ENCODE data around the gene PPP1CB. TPM values are rescaled to one million over a fixed set of nuclear protein-coding genes. Genes with fewer than 3 reads are reported as not detected.

The PPP1CB gene
- total and polyA plus RNA-seq, 10 of the 15 experiments (the other 5 are each of a cell fraction or from before 2014, with no cell fraction given) = 37.5 to 176 (median 84.9) TPM

GRCh38 chr2:28824870-28825269 lies 73.2 kb downstream of the PPP1CB start:
- Histone ChIP-seq H3K27ac (ENCODE audit: control insufficient read depth, insufficient read depth) (no peak overlapping the region), H3K79me2 (ENCODE audit: control insufficient read depth, insufficient read depth, low read length) (no peaks in the 10 kb centered on the region), H4K20me1 (ENCODE audit: control insufficient read depth, insufficient read depth) (no peaks in the 10 kb centered on the region), H3K27me3 (replicated peaks in 1 of 2; ENCODE audit: control insufficient read depth in 2 of 2, insufficient read depth in 2 of 2, low read length in 1 of 2) (no peaks in the 10 kb centered on the region), H3K4me3 (no peak overlapping the region), H3K9ac (ENCODE audit: control insufficient read depth, insufficient read depth, low read length) (no peak overlapping the region), H3K36me3 (ENCODE audit: control insufficient read depth in 2 of 2, insufficient read depth in 2 of 2, low read length in 1 of 2) (no peaks in the 10 kb centered on the region), H3K9me3 (replicated peaks; ENCODE audit: control insufficient read depth, insufficient read depth, low read length) (no peaks in the 10 kb centered on the region), H3K4me1 (ENCODE audit: control insufficient read depth, insufficient read depth, low read length) (no peaks in the 10 kb centered on the region), H2AFZ (ENCODE audit: control insufficient read depth, low read depth, low read length) (no peak overlapping the region), H3K4me2 (ENCODE audit: control insufficient read depth, insufficient read depth) (no peak overlapping the region)
- ChIA-PET SMC1A (ENCODE audit: uncharacterized antibody, unreplicated experiment) (no interaction called here), RAD21 (ENCODE audit: unreplicated experiment) (interaction anchor here (0.7 kb wide), 2 partner anchors 22 to 29 kb away, joined by 3 to 6 read pairs; no protein-coding TSS in a partner anchor), POLR2A (interaction anchor here (0.7 kb wide), 1 partner anchor 251 kb away, joined by 4 read pairs; no protein-coding TSS in a partner anchor), CTCF (interaction anchor here (0.8 kb wide), 1 partner anchor 11 kb away, joined by 4 read pairs; no protein-coding TSS in a partner anchor)
- intact Hi-C loops (cut with micrococcal nuclease; ENCODE audit: unreplicated experiment) (loop anchor here (5.0 kb wide), 2 partner anchors 127 to 372 kb away; no protein-coding TSS in a partner anchor), in situ Hi-C loops (cut with MboI) (loop anchor here (5.0 kb wide), 1 partner anchor 372 kb away; no protein-coding TSS in a partner anchor)
- TF ChIP-seq KAT2A (conservative IDR thresholded peaks at IDR 0.05; ENCODE audit: control insufficient read depth, low read depth, low read length) (no peak), SREBF1 (IDR thresholded peaks at IDR 0.05; ENCODE audit: low read length) (no peak), STAT3 (IDR thresholded peaks at IDR 0.05; ENCODE audit: low read depth, low read length) (no peak), ELK1 (IDR thresholded peaks at IDR 0.05; ENCODE audit: low read depth, low read length) (no peak), GABPA (IDR thresholded peaks at IDR 0.05; ENCODE audit: low read depth) (no peak), ZNF217 (IDR thresholded peaks at IDR 0.05) (no peak), USF2 (IDR thresholded peaks at IDR 0.05; ENCODE audit: borderline replicate concordance, low read depth, low read length) (no peak), RELB (IDR thresholded peaks at IDR 0.05; ENCODE audit: low read depth) (no peak), CBFB (IDR thresholded peaks at IDR 0.05; ENCODE audit: low read depth) (no peak), ZBTB4 (CRISPR knock-in tag; IDR thresholded peaks at IDR 0.05) (no peak), ZNF384 (IDR thresholded peaks at IDR 0.05; ENCODE audit: borderline replicate concordance, low read depth, low read length) (no peak), RB1 (IDR thresholded peaks at IDR 0.05; ENCODE audit: borderline replicate concordance) (no peak), MYB (IDR thresholded peaks at IDR 0.05; ENCODE audit: borderline replicate concordance, low read depth, low read length) (no peak)
- FAIRE-seq (no peak), DNase-seq (ENCODE audit: low read depth, low spot score) (no peak), ATAC-seq (no peak)
- BruUV-seq (replicated peaks) = no TSS peak

All from GM12878 (cell line).